Measurements from ENCODE around the gene FRMD5.

- TF ChIP-seq POLR2A (IDR thresholded peaks at IDR 0.05) = no peak
- TF ChIP-seq CTCF (IDR thresholded peaks at IDR 0.05) = no peak
- no peak for TF ChIP-seq POLR2AphosphoS5 (IDR thresholded peaks at IDR 0.05; ENCODE audit: insufficient read depth in 1 of 2, low read depth in 1 of 2)
Observed at GRCh38 chr15:44159492-44159891, 35.6 kb downstream of the FRMD5 start.
